Retinal pigment epithelial cell (primary cell): ENCODE measurements around the gene GABRB1.

Experiments
- DNase-seq: peaks from one replicate; pipeline ENCODE4 v3.0.0-alpha.2; 2010; ENCODE audit warnings: low read depth
- H3K4me3 ChIP-seq: 2 replicates; pipeline ENCODE4 v1.5.1; 2011; ENCODE audit warnings: mild to moderate bottlenecking, low read length, control low read depth, moderate library complexity
- TF ChIP-seq, protein P1 (sequence below): conservative IDR thresholded peaks from 2 replicates; pipeline ENCODE4 v1.5.1; 2011; ENCODE audit warnings: low read depth, low read length, control low read depth, inconsistent platforms

Gene GABRB1

DNA sequence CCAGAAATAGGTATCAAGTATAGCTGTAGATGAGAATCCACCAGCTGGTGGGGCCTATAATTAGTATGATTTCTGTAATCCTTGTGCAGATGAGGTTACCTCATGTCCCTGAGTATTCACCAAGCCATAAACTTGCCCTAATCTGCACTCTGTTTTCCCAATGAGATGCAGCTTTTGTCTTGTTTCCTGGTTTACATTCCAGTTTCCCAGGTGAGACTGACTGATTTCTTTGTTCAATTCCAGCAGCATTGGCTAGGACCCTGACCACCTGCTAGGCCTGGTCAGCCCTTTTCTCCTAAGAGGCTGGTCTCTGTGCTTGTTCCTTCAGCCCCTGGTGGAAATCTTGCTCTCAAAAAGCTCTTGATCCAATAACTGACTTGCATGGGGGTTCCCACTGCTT lies 44.6 kb downstream of the GABRB1 start:
- TF ChIP-seq, protein P1, sequence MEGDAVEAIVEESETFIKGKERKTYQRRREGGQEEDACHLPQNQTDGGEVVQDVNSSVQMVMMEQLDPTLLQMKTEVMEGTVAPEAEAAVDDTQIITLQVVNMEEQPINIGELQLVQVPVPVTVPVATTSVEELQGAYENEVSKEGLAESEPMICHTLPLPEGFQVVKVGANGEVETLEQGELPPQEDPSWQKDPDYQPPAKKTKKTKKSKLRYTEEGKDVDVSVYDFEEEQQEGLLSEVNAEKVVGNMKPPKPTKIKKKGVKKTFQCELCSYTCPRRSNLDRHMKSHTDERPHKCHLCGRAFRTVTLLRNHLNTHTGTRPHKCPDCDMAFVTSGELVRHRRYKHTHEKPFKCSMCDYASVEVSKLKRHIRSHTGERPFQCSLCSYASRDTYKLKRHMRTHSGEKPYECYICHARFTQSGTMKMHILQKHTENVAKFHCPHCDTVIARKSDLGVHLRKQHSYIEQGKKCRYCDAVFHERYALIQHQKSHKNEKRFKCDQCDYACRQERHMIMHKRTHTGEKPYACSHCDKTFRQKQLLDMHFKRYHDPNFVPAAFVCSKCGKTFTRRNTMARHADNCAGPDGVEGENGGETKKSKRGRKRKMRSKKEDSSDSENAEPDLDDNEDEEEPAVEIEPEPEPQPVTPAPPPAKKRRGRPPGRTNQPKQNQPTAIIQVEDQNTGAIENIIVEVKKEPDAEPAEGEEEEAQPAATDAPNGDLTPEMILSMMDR: no peak
- DNase-seq: no peak
- H3K4me3 ChIP-seq: no peak overlapping the region

DNA sequence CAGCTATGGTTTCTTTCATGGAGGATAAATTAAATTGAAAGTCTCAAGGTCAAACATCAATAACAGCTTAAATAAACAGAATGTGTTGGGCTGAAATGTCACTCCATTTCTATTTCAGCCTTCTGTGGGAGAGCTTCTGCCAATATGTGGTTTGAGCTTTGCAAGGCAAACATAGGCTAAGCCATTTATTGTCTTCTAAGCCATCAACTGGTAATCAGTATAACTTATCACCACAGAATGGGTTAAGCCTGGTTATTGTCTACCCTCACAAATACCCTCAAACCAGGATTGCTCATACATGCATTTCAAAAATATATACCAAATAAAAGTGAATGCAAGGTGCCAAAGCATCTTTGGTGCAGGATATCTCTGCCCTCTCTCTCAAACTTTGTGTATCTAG lies 52.7 kb downstream of the GABRB1 start:
- DNase-seq: no peak
- TF ChIP-seq, protein P1: no peak
- no peak overlapping the region for H3K4me3 ChIP-seq

DNA sequence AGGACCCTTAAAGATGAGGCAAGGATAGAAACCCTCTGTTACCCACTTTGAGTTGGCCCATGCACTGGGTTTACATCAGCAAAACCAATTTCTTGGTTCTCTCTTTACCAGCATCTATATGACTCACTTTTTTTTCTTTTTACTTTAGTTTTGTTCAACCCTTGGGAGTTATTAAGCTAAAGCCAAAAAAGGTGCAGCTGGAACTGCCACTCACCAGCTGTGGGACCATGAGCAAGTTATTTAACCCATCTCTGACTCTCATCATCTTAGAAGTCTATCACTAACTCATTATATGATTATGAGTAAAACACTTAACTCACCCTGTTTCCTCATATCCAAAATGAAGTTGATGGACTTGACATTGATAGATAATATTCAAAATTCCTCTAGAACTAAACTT lies 53.4 kb downstream of the GABRB1 start:
- DNase-seq: no peak
- no peak overlapping the region for H3K4me3 ChIP-seq
- TF ChIP-seq, protein P1: no peak

DNA sequence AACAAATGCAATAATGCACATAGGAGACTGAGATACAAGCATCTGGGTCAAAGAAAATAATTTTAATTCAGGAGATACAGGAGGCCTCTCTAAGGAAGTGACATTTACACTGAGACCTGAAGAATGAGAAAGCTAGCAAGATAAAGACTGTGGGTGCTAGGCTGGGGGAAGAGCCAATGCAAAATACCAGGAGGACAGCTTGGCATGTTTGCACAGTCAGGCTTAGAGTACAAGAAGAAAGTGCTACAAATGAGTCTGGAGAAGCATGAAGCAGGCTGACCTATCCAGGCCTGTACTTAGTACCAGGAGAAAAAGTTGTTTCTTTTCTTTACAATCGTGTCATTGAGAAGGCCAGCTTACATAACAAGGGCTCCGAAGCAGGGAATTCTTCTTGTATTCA lies 56.9 kb downstream of the GABRB1 start:
- no peak overlapping the region for H3K4me3 ChIP-seq
- no peak for DNase-seq
- TF ChIP-seq, protein P1: no peak

DNA sequence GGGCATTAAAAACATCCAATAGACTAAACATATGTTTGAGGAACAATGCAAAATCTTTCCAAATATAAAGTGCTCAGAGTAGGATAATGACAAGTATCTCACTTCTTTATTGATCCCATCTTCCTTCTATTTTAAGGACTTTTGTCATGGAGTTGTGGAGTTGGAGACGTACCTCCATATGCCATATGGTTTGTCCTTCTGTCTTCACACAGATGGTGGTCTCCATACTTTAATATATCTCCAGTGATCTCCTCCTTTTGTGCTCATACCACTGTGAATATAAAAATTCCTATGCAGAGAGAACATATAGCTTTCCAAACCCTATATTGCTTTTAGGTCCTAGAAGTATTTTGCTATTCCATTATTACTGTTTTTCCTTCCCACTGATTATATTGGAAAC lies 64.5 kb downstream of the GABRB1 start:
- H3K4me3 ChIP-seq: no peak overlapping the region
- TF ChIP-seq, protein P1: no peak
- no peak for DNase-seq

DNA sequence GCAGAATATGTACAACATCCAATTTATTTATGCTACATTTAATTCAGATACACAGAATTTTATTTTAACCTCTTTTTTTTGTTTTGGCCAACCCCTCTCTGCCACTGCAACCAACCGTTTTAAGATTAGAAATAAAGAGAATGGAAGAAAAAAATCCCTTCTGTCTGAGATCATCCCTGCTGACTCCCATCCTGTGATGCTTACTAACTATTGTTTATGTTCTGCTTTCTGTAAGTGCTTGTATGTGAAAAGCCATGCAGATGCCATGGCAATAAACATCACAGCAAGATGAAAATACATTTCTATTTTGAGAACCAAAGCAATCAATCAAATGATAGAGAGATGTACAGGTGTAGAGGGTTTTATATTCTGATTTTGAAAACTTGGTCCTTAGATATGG lies 70.1 kb downstream of the GABRB1 start:
- TF ChIP-seq, protein P1: no peak

DNA sequence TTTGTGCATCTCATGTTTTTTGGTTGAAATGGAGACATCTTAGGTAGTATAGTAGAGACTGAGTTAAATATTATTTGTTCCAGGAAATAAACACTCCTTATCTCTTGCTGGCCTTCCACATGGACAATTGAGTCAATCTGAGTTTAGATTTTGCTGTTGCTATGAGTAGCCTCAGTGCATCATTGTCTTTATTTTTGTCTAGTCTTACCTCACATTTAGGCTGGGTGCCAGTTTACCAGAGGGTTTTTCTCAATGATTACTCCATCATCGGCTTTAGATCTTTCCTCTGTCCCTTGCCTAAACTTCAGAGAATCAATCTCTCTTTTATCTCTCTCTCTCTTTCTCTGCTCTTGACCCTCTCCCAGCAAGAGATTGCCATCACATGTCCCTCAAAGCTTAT lies 73.6 kb downstream of the GABRB1 start:
- DNase-seq: no peak
- TF ChIP-seq, protein P1: no peak
- no peak overlapping the region for H3K4me3 ChIP-seq

More for the DNA sequence above, 70.1 kb downstream of the GABRB1 start:
- DNase-seq: no peak
- no peak overlapping the region for H3K4me3 ChIP-seq
